ENCODE data around the gene CDH4.

- TF ChIP-seq POLR2A (IDR thresholded peaks at IDR 0.05; ENCODE audit: low read length) (no peak), GATA1 (IDR thresholded peaks at IDR 0.05; ENCODE audit: low read depth, low read length) (no peak)
These were observed 481.2 kb downstream of the CDH4 start for GRCh38 chr20:61733216-61733615.
